ENCODE measurements around the gene XRCC4. TPM values are rescaled to one million over a fixed set of nuclear protein-coding genes. Genes with fewer than 3 reads are reported as not detected.

Gene XRCC4
- total RNA-seq, 2 donors from 2014 or later = 6.4 to 6.8 TPM

DNA sequence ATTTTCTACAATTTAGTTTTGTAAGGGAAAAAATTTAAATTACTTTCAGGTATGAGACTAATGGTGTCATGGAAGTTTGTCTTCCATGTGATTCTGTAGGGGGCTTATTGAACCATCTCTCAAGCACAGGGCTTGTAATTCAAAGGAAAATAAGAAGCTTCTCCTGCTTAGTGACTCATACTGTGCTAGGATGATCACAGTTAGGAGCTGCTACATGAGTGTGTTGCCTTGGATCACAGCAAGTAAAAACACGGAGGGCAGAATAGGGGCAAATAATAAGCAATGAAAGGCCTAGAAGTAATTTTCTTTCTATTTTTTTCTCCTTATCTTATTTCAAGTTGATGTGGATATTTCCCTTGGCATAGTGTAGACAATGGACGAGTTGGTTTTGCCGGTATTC lies 29.1 kb upstream of the XRCC4 start:
- no peak overlapping the region for H3K27ac ChIP-seq
- H3K36me3 ChIP-seq = peaks cover 6% of the 10 kb centered on the region
- no peaks in the 10 kb centered on the region for H3K9me3 ChIP-seq
- no peaks in the 10 kb centered on the region for H3K27me3 ChIP-seq
- no peaks in the 10 kb centered on the region for H3K4me1 ChIP-seq
- TF ChIP-seq, protein P1, sequence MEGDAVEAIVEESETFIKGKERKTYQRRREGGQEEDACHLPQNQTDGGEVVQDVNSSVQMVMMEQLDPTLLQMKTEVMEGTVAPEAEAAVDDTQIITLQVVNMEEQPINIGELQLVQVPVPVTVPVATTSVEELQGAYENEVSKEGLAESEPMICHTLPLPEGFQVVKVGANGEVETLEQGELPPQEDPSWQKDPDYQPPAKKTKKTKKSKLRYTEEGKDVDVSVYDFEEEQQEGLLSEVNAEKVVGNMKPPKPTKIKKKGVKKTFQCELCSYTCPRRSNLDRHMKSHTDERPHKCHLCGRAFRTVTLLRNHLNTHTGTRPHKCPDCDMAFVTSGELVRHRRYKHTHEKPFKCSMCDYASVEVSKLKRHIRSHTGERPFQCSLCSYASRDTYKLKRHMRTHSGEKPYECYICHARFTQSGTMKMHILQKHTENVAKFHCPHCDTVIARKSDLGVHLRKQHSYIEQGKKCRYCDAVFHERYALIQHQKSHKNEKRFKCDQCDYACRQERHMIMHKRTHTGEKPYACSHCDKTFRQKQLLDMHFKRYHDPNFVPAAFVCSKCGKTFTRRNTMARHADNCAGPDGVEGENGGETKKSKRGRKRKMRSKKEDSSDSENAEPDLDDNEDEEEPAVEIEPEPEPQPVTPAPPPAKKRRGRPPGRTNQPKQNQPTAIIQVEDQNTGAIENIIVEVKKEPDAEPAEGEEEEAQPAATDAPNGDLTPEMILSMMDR (IDR thresholded peaks at IDR 0.05) = no peak
- no peak overlapping the region for H3K4me3 ChIP-seq
- no peak for DNase-seq (ENCODE audit: low spot score)

DNA sequence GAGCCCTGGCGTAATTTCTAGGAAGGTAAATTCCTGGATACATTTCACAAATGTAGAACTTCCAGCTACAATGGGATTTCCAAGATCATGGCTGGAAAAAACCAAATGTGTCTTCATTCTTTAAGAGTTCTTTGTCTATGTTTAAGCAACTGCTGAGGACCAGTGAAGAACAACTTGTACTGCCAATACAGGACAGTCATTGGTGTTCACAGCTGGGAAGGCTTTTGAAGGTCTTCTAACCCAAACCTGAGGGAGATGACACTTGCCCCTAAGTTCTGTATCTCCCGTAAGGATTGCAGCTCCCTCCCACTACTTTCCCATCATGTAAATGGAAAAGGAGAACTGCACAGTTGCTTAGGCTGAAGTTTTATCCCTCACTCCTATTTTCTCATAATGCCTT lies 28.5 kb upstream of the XRCC4 start:
- no peaks in the 10 kb centered on the region for H3K9me3 ChIP-seq
- H3K4me1 ChIP-seq = no peaks in the 10 kb centered on the region
- no peak for DNase-seq (ENCODE audit: low spot score)
- no peak overlapping the region for H3K4me3 ChIP-seq
- TF ChIP-seq, protein P1 (IDR thresholded peaks at IDR 0.05) = no peak
- peaks cover 6% of the 10 kb centered on the region for H3K36me3 ChIP-seq
- no peak overlapping the region for H3K27ac ChIP-seq
- H3K27me3 ChIP-seq = no peaks in the 10 kb centered on the region

DNA sequence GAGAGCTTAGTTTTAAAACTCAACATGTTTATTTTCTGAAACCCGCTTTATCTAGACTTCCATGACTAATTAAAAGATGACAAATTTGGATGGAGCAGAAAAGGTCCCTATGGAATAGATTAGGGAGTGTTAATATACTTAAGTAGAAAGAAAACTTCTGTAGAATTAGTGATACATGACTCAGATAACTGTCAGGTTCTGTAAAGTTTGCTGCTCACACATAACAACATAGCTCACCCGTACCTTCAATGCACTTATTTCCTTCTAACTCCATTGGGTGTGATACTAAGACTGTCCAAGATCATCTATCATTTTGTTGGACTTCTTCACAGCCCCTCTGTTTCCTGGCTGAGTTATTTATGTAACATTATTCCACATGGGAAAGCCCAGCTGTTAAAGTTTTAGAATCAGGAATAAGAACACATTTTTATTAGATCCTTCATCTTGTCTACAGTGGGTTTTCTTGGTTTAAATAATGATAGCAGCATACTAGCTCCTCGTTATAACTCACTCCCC lies 27.9 kb upstream of the XRCC4 start:
- Histone ChIP-seq H3K4me1 (no peaks in the 10 kb centered on the region), H3K27ac (no peak overlapping the region), H3K36me3 (peaks cover 6% of the 10 kb centered on the region), H3K9me3 (no peaks in the 10 kb centered on the region), H3K27me3 (no peaks in the 10 kb centered on the region), H3K4me3 (no peak overlapping the region)
- TF ChIP-seq, protein P1 (IDR thresholded peaks at IDR 0.05) = no peak
- no peak for DNase-seq (ENCODE audit: low spot score)

DNA sequence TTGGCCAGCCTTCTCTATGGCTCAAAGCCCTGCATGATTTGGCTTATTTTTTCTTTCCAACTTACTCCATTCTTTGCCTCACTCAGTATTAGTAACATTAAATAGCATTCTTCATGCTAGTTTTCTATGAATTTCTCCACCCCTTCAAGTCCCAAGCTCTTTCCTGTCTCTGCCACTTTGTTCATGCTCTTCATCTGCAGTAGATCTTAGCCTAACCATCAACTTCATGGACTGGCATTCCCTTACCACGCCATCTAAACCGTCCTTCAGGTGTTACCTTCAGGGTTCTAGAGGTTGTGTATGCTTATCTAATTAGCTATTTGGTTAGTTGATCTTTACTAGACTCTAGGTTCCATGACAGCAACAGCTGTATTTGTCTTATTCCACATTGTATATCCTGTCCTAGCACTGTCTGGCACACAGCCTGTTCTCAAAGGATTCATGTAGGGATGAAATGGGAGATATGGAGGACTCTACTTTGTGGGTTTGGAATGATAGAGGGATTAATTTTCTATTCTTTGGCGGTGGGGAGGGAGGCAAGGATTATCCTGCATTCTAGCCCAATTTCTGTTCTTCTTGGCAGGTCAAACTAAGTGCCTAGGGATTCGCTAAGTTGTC lies 26.5 kb upstream of the XRCC4 start:
- peaks cover 6% of the 10 kb centered on the region for H3K36me3 ChIP-seq
- H3K9me3 ChIP-seq = no peaks in the 10 kb centered on the region

GRCh38 chr5:83055166-83055565 lies 22.2 kb upstream of the XRCC4 start:
- Histone ChIP-seq H3K4me3 (no peak overlapping the region), H3K36me3 (peaks cover 6% of the 10 kb centered on the region), H3K4me1 (peaks cover 0 to 4% of the 10 kb centered on the region in 2 donors), H3K27me3 (no peaks in the 10 kb centered on the region), H3K27ac (no peak overlapping the region), H3K9me3 (no peaks in the 10 kb centered on the region)
- TF ChIP-seq, protein P1 (IDR thresholded peaks at IDR 0.05) = no peak
- no peak for DNase-seq (ENCODE audit: low spot score)

More for the DNA sequence above, 26.5 kb upstream of the XRCC4 start:
- Histone ChIP-seq H3K4me1 (no peaks in the 10 kb centered on the region), H3K27ac (no peak overlapping the region), H3K27me3 (no peaks in the 10 kb centered on the region), H3K4me3 (no peak overlapping the region)
- no peak for DNase-seq (ENCODE audit: low spot score)
- TF ChIP-seq, protein P1 (IDR thresholded peaks at IDR 0.05) = no peak

GRCh38 chr5:83058726-83059125 lies 18.6 kb upstream of the XRCC4 start:
- TF ChIP-seq, protein P1 (IDR thresholded peaks at IDR 0.05) = no peak
- Histone ChIP-seq H3K27ac (no peak overlapping the region), H3K9me3 (no peaks in the 10 kb centered on the region), H3K4me1 (peaks cover 0 to 4% of the 10 kb centered on the region in 2 donors), H3K36me3 (peaks cover 11% of the 10 kb centered on the region), H3K4me3 (no peak overlapping the region), H3K27me3 (no peaks in the 10 kb centered on the region)
- DNase-seq (ENCODE audit: low spot score) = no peak
